GM12878 (cell line): ENCODE data around the gene CEP76. TPM values are rescaled to one million over a fixed set of nuclear protein-coding genes. Genes with fewer than 3 reads are reported as not detected.

ENCODE experiments used
- ATAC-seq: fragments of 200-7000 bp; cut with Tn5 transposase; 3 replicates; pipeline ENCODE4 v1.9.1; 2020; ENCODE audit warnings: mild to moderate bottlenecking, moderate library complexity
- BruUV-seq: library from RNA; stranded (reverse); fragments of 400-500 nt; replicated peaks from 2 replicates; lab custom pipeline; 2021; lab: Mats Ljungman, UMichigan
- CTCF ChIA-PET: fragments of 300-600 bp; sonication (Branson Sonifier 250); formaldehyde crosslinking; extraction: SDS; loops from one replicate; lab custom pipeline; 2021; ENCODE audit warnings: inconsistent platforms; lab: Yijun Ruan, JAX
- POLR2A ChIA-PET: fragments of 350-600 bp; formaldehyde crosslinking; extraction: SDS; loops from one replicate; lab custom pipeline; 2021; ENCODE audit warnings: inconsistent platforms; lab: Charles Lee
- RAD21 ChIA-PET: fragments of 300-600 bp; sonication (Branson Sonifier 250); formaldehyde crosslinking; loops from one replicate; lab custom pipeline; 2023; ENCODE audit warnings: antibody characterized with exemption; ENCODE audit not compliant: unreplicated experiment; lab: Charles Lee
- SMC1A ChIA-PET: fragments of 300-600 bp; sonication (Branson Sonifier 250); formaldehyde crosslinking; loops from one replicate; lab custom pipeline; 2023; ENCODE audit not compliant: unreplicated experiment, uncharacterized antibody; lab: Charles Lee
- DNase-seq: peaks from one replicate; pipeline ENCODE4 v3.0.0-alpha.2; 2011; ENCODE audit warnings: low read depth, low spot score
- FAIRE-seq: peaks from 3 replicates; lab custom pipeline; 2011; peaks lifted over from hg19 to GRCh38; lab: Jason Lieb, UNC
- H2AFZ ChIP-seq: 2 replicates; pipeline ENCODE4 v1.6.0; 2011; ENCODE audit warnings: low read depth, low read length, control low read depth; ENCODE audit not compliant: control insufficient read depth
- H3K27ac ChIP-seq: 2 replicates; pipeline ENCODE4 v1.5.1; 2011; ENCODE audit warnings: control low read depth; ENCODE audit not compliant: control insufficient read depth, insufficient read depth
- H3K27me3 ChIP-seq, 2 experiments: replicated peaks in 1 of 2; 2 replicates each; pipeline versions ENCODE4 v1.6.0 to v1.6.1; 2011; ENCODE audit warnings: low read length in 1 of 2; ENCODE audit not compliant: control insufficient read depth in 2 of 2, insufficient read depth in 2 of 2
- H3K36me3 ChIP-seq, 2 experiments: 2 replicates each; pipeline ENCODE4 v1.5.1; 2011; ENCODE audit warnings: low read length in 1 of 2; ENCODE audit not compliant: control insufficient read depth in 2 of 2, insufficient read depth in 2 of 2
- H3K4me1 ChIP-seq: 2 replicates; pipeline ENCODE4 v1.6.1; 2011; ENCODE audit warnings: mild to moderate bottlenecking, low read length, moderate library complexity, mixed read lengths; ENCODE audit not compliant: control insufficient read depth, insufficient read depth
- H3K4me2 ChIP-seq: 2 replicates; pipeline ENCODE4 v1.6.0; 2011; ENCODE audit warnings: control low read depth; ENCODE audit not compliant: control insufficient read depth, insufficient read depth
- H3K4me3 ChIP-seq: fragments of 200-600 bp; sonication (generic); 2 replicates; pipeline ENCODE4 v1.5.1; 2016
- H3K79me2 ChIP-seq: 2 replicates; pipeline ENCODE4 v1.6.0; 2011; ENCODE audit warnings: low read length; ENCODE audit not compliant: control insufficient read depth, insufficient read depth
- H3K9ac ChIP-seq: 2 replicates; pipeline ENCODE4 v1.8.0; 2011; ENCODE audit warnings: low read length, control low read depth, mixed read lengths; ENCODE audit not compliant: control insufficient read depth, insufficient read depth
- H3K9me3 ChIP-seq: replicated peaks from 3 replicates; pipeline ENCODE4 v1.5.1; 2011; ENCODE audit warnings: mild to moderate bottlenecking, low read length; ENCODE audit not compliant: control insufficient read depth, insufficient read depth
- H4K20me1 ChIP-seq: 2 replicates; pipeline ENCODE4 v1.6.0; 2011; ENCODE audit not compliant: control insufficient read depth, insufficient read depth
- CHD4 ChIP-seq: fragments of 200-600 bp; sonication (generic); IDR thresholded peaks from 2 replicates; pipeline ENCODE4 v1.6.1; 2016; ENCODE audit warnings: mild to moderate bottlenecking
- CTCF ChIP-seq, 3 experiments: IDR thresholded peaks in 2 of 3; conservative IDR thresholded peaks in 1 of 3; 2 replicates each; pipeline ENCODE4 v1.5.1; 2011; ENCODE audit warnings: low read depth in 3 of 3, low read length in 3 of 3, mild to moderate bottlenecking in 3 of 3, control low read depth in 2 of 3, moderate library complexity in 2 of 3, inconsistent platforms in 1 of 3, mixed read lengths in 1 of 3; ENCODE audit not compliant: control insufficient read depth in 2 of 3, insufficient read depth in 1 of 3; ENCODE audit errors: extremely low read depth in 1 of 3
- FOXK2 ChIP-seq: fragments of 450-650 bp; IDR thresholded peaks from 2 replicates; pipeline ENCODE4 v1.6.1; 2017; ENCODE audit warnings: mild to moderate bottlenecking, moderate library complexity
- IKZF1 ChIP-seq: fragments of 450-650 bp; conservative IDR thresholded peaks from 2 replicates; pipeline ENCODE4 v1.6.1; 2017; ENCODE audit warnings: antibody characterized with exemption, mild to moderate bottlenecking
- MXI1 ChIP-seq: fragments of 150-350 bp; IDR thresholded peaks from 2 replicates; pipeline ENCODE4 v1.6.1; 2011; ENCODE audit warnings: low read depth, mild to moderate bottlenecking, inconsistent platforms, low read length, improper control_type of control experiment
- NFYA ChIP-seq: IDR thresholded peaks from 2 replicates; pipeline ENCODE4 v1.6.1; 2011; ENCODE audit warnings: low read depth, mild to moderate bottlenecking, low read length, improper control_type of control experiment, borderline replicate concordance
- NR2F1 ChIP-seq: fragments of 450-650 bp; conservative IDR thresholded peaks from 2 replicates; pipeline ENCODE4 v1.6.1; 2017; ENCODE audit warnings: mild to moderate bottlenecking
- RAD21 ChIP-seq: IDR thresholded peaks from 2 replicates; pipeline ENCODE4 v1.6.1; 2011; ENCODE audit warnings: mild to moderate bottlenecking, low read depth, low read length, moderate library complexity; ENCODE audit not compliant: insufficient read depth
- SIX5 ChIP-seq: IDR thresholded peaks from 2 replicates; pipeline ENCODE4 v1.6.1; 2011; ENCODE audit warnings: mild to moderate bottlenecking, low read depth, low read length, moderate library complexity; ENCODE audit not compliant: severe bottlenecking
- SKIL ChIP-seq: fragments of 450-650 bp; IDR thresholded peaks from 2 replicates; pipeline ENCODE4 v1.6.1; 2017; ENCODE audit warnings: mild to moderate bottlenecking, low read depth, inconsistent platforms; ENCODE audit not compliant: poor library complexity, severe bottlenecking
- SP1 ChIP-seq: IDR thresholded peaks from one replicate; pipeline ENCODE4 v1.6.1; 2011; ENCODE audit warnings: low read depth, low read length
- STAT3 ChIP-seq: IDR thresholded peaks from 2 replicates; pipeline ENCODE4 v1.6.1; 2011; ENCODE audit warnings: low read depth, low read length, improper control_type of control experiment
- YY1 ChIP-seq: IDR thresholded peaks from 2 replicates; pipeline ENCODE4 v1.6.1; 2011; ENCODE audit warnings: low read depth, mild to moderate bottlenecking, low read length
- ZBTB11 ChIP-seq: fragments of 450-650 bp; formaldehyde crosslinking; IDR thresholded peaks from 2 replicates; pipeline ENCODE4 v1.5.0; 2022; ENCODE audit warnings: mild to moderate bottlenecking, missing genetic modification characterization
- ZNF384 ChIP-seq: IDR thresholded peaks from 2 replicates; pipeline ENCODE4 v1.6.1; 2012; ENCODE audit warnings: low read depth, mild to moderate bottlenecking, low read length, improper control_type of control experiment, borderline replicate concordance
- ZZZ3 ChIP-seq: IDR thresholded peaks from 2 replicates; pipeline ENCODE4 v1.6.1; 2011; ENCODE audit warnings: low read depth; ENCODE audit not compliant: control insufficient read depth, insufficient read length
- WGBS: methylation state at CpG from one replicate; pipeline ENCODE4 v1.1.6; 2016; ENCODE audit warnings: low lambda C conversion rate; ENCODE audit not compliant: insufficient replicate concordance, insufficient coverage; ENCODE audit errors: missing lambda C conversion rate; 5-methylcytosine and 5-hydroxymethylcytosine counted together
- in situ Hi-C: fragments of 300-500 bp; cut with MboI; formaldehyde crosslinking; loops from 9 replicates; pipeline ENCODE4 v1.14.3; 2018; ENCODE audit warnings: mixed read lengths
- intact Hi-C: fragments of 100-400 bp; cut with micrococcal nuclease; formaldehyde crosslinking; loops from one replicate; pipeline ENCODE4 v1.14.2; 2022; ENCODE audit not compliant: unreplicated experiment
- polyA plus RNA-seq, 11 experiments: library from polyadenylated mRNA; depleted of rRNA in 4 of 11; unstranded in 6 of 11; stranded (reverse) in 5 of 11; fragments of >200 nt; fragmentation: Nextera tagmentation in 4 of 11; fragmentation: Illumina TruSeq in 1 of 11; extraction: Ambion mirVana in 4 of 11; extraction: Trizol in 1 of 11; gene quantifications; 1 replicate in 1 of 11; 2 replicates in 10 of 11; pipeline versions ENCODE4 v1.2.1 to v1.2.3, GENCODE V29; 2011 to 2016; ENCODE audit warnings: inconsistent platforms in 2 of 11, missing spikeins in 2 of 11, low read depth in 1 of 11
- total RNA-seq, 4 experiments: library from RNA; depleted of rRNA in 3 of 4; stranded (reverse); fragments of >200 nt in 3 of 4; fragmentation: Illumina TruSeq in 1 of 4; extraction: Trizol in 1 of 4; gene quantifications; 2 replicates each; pipeline versions ENCODE4 v1.2.1 to v1.2.3, GENCODE V29; 2013 to 2021

CEP76 gene
- total and polyA plus RNA-seq, 10 of the 15 experiments (the other 5 are each of a cell fraction or from before 2014, with no cell fraction given): 3.9 to 14.9 (median 13.2) TPM

DNA sequence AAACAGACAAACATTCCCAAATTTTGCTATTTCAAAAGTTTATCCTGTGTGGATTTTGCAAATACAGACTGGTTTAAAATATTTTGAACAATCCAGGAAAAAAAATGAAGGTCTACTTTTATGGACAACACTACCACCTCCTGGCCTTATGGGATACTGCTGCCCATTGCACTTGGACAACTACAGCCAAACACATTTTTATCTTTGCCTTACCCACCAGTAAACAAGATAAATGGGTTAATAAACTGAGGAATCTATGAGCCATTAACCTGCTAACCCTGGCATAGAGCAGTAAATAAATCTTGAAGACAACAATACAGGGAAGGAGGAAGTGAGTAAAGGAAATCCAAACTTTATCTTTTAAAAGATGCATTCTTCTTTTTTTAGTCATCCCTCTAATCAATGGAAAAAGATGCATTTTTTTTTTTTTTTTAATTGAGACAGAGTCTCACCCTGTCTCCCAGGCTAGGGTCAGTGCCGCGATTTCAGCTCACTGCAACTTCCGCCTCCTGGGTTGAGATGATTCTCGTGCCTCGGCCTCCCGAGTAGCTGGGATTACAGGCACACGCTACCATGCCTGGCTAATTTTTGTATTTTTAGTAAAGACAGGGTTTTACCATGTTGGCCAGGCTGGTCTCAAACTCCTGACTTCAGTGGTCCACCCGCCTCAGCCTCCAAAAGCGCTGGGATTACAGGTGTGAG lies 42.5 kb downstream of the CEP76 start:
- no peak overlapping the region for H2AFZ ChIP-seq
- DNase-seq (no peak), ATAC-seq (peak; percentile 59), FAIRE-seq (peak; percentile 84)
- no peaks in the 10 kb centered on the region for H4K20me1 ChIP-seq
- H3K9ac ChIP-seq: no peak overlapping the region
- H3K27me3 ChIP-seq: peaks cover 0 to 2% of the 10 kb centered on the region in 2 experiments; a peak in 2 of 4 replicates
- 79% methylated on average over 9 of the region's 9 CpGs for WGBS
- H3K27ac ChIP-seq: no peak overlapping the region
- H3K4me1 ChIP-seq: no peaks in the 10 kb centered on the region
- CTCF ChIA-PET: interaction anchor here (0.7 to 9.6 kb wide), 5 partner anchors 20 to 275 kb away, joined by 3 to 71 read pairs (median 4); no protein-coding TSS in a partner anchor
- no peak overlapping the region for H3K4me3 ChIP-seq
- H3K4me2 ChIP-seq: no peak overlapping the region
- H3K9me3 ChIP-seq: no peaks in the 10 kb centered on the region
- RAD21 ChIA-PET: interaction anchor here (1.4 kb wide), 1 partner anchor 268 kb away, joined by 3 read pairs; no protein-coding TSS in a partner anchor
- no peaks in the 10 kb centered on the region for H3K79me2 ChIP-seq
- SMC1A ChIA-PET: interaction anchor here (0.7 to 1.3 kb wide), 3 partner anchors 181 to 267 kb away, joined by 3 read pairs; no protein-coding TSS in a partner anchor
- in situ Hi-C loops (loop anchor here (5.0 kb wide), 1 partner anchor 268 kb away; no protein-coding TSS in a partner anchor), intact Hi-C loops (loop anchor here (1.0 to 5.0 kb wide), 2 partner anchors 118 to 269 kb away; no protein-coding TSS in a partner anchor)
- BruUV-seq: no TSS peak
- POLR2A ChIA-PET: interaction anchor here (0.7 kb wide), 1 partner anchor 265 kb away, joined by 3 read pairs; no protein-coding TSS in a partner anchor
- no peaks in the 10 kb centered on the region for H3K36me3 ChIP-seq
- TF ChIP-seq IKZF1 (no peak), STAT3 (no peak), MXI1 (no peak), SKIL (no peak), YY1 (0 out of 2 replicates have a peak, but pooled peaks have one; percentile 30), SP1 (no peak), CHD4 (no peak), FOXK2 (no peak), NR2F1 (no peak), NFYA (no peak), ZNF384 (peak; percentile 17; the same call in 1 of the 2 replicates), ZBTB11 (CRISPR knock-in tag) (no peak), RAD21 (peak; percentile 86), ZZZ3 (no peak), CTCF (IDR thresholded peaks at IDR 0.05 in 2 of 3, conservative IDR thresholded peaks at IDR 0.05 in 1 of 3; ENCODE audit: control insufficient read depth in 2 of 3, extremely low read depth in 1 of 3, insufficient read depth in 1 of 3, low read depth in 3 of 3, low read length in 3 of 3) (peak; percentile 80 to 86 (median 81)), SIX5 (no peak)
